Measurements from ENCODE around the gene AGR2. TPM values are rescaled to one million over a fixed set of nuclear protein-coding genes. Genes with fewer than 3 reads are reported as not detected.

The AGR2 gene
- total RNA-seq, 4 donors from 2014 or later, result 16.7 TPM; not detected in 3

DNA sequence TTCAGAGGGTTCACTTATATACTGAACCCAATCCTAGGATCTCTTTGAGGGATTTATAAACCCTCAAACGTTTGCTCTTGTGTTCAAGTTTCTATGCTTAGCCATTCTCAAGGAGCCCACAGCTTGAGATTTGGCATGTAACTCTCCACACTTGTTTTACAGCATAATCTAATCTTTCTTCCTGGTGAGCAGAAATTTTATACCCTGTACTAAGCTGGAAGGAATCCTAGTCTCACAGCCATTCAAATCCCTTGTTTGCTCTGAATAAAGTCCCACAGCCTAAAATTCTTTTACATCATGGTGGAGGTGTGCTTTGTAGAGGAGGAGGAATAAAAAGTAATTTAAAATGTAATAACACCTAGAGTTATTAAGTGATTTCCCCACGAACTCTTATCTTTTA, 5.3 kb upstream of the AGR2 start:
- DNase-seq, result no peak
- H3K9me3 ChIP-seq, result no peaks in the 10 kb centered on the region
- no peak for TF ChIP-seq POLR2A (IDR thresholded peaks at IDR 0.05)
- TF ChIP-seq CTCF (IDR thresholded peaks at IDR 0.05), result no peak
- no peak overlapping the region for H3K4me3 ChIP-seq
- H3K27me3 ChIP-seq, result no peaks in the 10 kb centered on the region
- no peaks in the 10 kb centered on the region for H3K4me1 ChIP-seq
- no peak overlapping the region for H3K27ac ChIP-seq
- H3K36me3 ChIP-seq, result no peaks in the 10 kb centered on the region
- intact Hi-C loops (cut with DNase I; ENCODE audit: low total_unique reads), result no loop called here

DNA sequence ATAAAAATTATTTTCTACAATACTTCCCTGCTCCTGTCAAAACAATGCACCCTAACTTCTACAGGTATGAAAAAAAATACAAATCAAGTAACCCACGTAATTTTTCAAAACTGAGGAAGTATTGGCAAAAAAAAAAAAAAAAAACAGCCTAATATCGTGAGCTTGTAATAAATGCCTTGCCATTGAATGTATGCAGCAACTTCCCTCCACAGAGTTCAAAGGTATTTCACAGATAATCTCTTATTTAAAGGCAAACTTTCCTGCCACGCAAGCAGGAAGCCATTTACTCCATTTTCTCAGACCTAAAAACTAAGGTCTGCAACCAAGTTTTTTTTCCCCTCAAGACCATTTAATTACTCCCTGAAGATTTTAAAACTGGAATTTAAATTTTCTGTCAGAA, 642 bp upstream of the AGR2 start:
- H3K4me1 ChIP-seq, result no peaks in the 10 kb centered on the region
- no peaks in the 10 kb centered on the region for H3K27me3 ChIP-seq
- intact Hi-C loops (cut with DNase I; ENCODE audit: low total_unique reads), result no loop called here
- no peak overlapping the region for H3K27ac ChIP-seq
- no peak for DNase-seq
- no peak overlapping the region for H3K4me3 ChIP-seq
- no peak for TF ChIP-seq POLR2A (IDR thresholded peaks at IDR 0.05)
- TF ChIP-seq CTCF (IDR thresholded peaks at IDR 0.05), result no peak
- H3K36me3 ChIP-seq, result no peaks in the 10 kb centered on the region
- no peaks in the 10 kb centered on the region for H3K9me3 ChIP-seq

DNA sequence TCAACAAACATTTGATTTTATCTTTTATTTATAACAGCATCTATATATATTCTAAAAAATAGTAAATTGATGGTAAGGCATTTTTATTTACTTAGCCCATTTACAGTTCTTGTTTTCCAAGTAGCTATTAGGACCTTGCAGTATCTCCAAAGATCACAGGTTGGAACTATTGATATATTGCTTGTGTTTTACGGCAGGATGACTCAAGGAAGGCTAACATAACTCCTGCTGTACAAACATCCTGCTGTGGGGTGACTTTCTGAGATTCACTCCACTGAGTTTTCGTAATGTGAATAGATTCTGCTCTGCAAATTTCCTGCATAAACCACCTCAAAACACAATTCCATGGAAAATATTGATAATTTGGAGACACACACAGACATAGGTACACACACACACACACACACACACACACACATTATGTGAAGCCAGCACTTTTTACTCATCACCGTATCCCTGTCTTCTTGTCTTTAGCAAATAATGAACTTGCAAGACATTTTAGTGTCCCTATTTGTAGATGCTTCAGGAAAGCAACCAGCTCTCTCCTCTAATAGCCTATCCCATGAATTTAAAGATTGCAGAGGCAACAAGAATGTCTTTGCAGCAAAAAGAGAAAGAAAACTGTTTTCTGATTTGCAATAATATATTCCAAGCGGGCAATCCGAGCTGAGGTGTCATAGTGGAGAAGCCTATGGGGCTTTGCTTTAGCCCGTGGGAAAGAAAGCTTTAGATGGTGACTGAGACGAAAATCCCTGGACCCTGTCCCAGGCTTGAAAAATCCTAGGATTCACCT, 722 bp downstream of the AGR2 start:
- Histone ChIP-seq H3K27ac (no peak overlapping the region), H3K4me1 (no peaks in the 10 kb centered on the region), H3K36me3 (no peaks in the 10 kb centered on the region), H3K9me3 (no peaks in the 10 kb centered on the region), H3K4me3 (no peak overlapping the region), H3K27me3 (no peaks in the 10 kb centered on the region)
- no peak for DNase-seq
- intact Hi-C loops (cut with DNase I; ENCODE audit: low total_unique reads), result no loop called here
- TF ChIP-seq CTCF (IDR thresholded peaks at IDR 0.05), result no peak
- TF ChIP-seq POLR2A (IDR thresholded peaks at IDR 0.05), result no peak

GRCh38 chr7:16803125-16803524, 1.7 kb downstream of the AGR2 start:
- DNase-seq, result no peak
- no peak overlapping the region for H3K27ac ChIP-seq
- intact Hi-C loops (cut with DNase I; ENCODE audit: low total_unique reads), result no loop called here
- no peaks in the 10 kb centered on the region for H3K27me3 ChIP-seq
- H3K9me3 ChIP-seq, result no peaks in the 10 kb centered on the region
- H3K4me1 ChIP-seq, result no peaks in the 10 kb centered on the region
- no peak overlapping the region for H3K4me3 ChIP-seq
- TF ChIP-seq POLR2A (IDR thresholded peaks at IDR 0.05) (no peak), CTCF (IDR thresholded peaks at IDR 0.05) (no peak)
- H3K36me3 ChIP-seq, result no peaks in the 10 kb centered on the region

GRCh38 chr7:16801579-16801978, 3.2 kb downstream of the AGR2 start:
- Histone ChIP-seq H3K4me3 (no peak overlapping the region), H3K36me3 (no peaks in the 10 kb centered on the region), H3K27ac (no peak overlapping the region), H3K9me3 (no peaks in the 10 kb centered on the region), H3K27me3 (no peaks in the 10 kb centered on the region), H3K4me1 (no peaks in the 10 kb centered on the region)
- no peak for DNase-seq
- intact Hi-C loops (cut with DNase I; ENCODE audit: low total_unique reads), result no loop called here
- TF ChIP-seq POLR2A (IDR thresholded peaks at IDR 0.05) (no peak), CTCF (IDR thresholded peaks at IDR 0.05) (no peak)

All from uterus (tissue), 4 donors.